HepG2 (cell line): ENCODE data around the gene MAP2K6. TPM values are rescaled to one million over a fixed set of nuclear protein-coding genes. Genes with fewer than 3 reads are reported as not detected.

Experiments used
- ATAC-seq: fragments of 200-7000 bp; cut with Tn5 transposase; 3 replicates; pipeline ENCODE4 v1.9.1; 2020; ENCODE audit warnings: mild to moderate bottlenecking, moderate library complexity
- BruUV-seq: library from RNA; stranded (reverse); fragments of 400-500 nt; replicated peaks from 2 replicates; lab custom pipeline; 2021; lab: Mats Ljungman, UMichigan
- CTCF ChIA-PET: fragments of 300-600 bp; formaldehyde crosslinking; extraction: SDS; loops from one replicate; lab custom pipeline; 2021; ENCODE audit warnings: low total read pairs, inconsistent platforms, low intra/inter-chr PET ratio; lab: Yijun Ruan, JAX
- POLR2A ChIA-PET: fragments of 350-600 bp; sonication (Branson Sonifier 250); formaldehyde crosslinking; loops from one replicate; lab custom pipeline; 2020; ENCODE audit warnings: antibody characterized with exemption, inconsistent platforms; lab: Yijun Ruan, JAX
- DNase-seq: peaks from one replicate; pipeline ENCODE4 v3.0.0-alpha.2; 2015; ENCODE audit warnings: low spot score
- FAIRE-seq: peaks from 3 replicates; lab custom pipeline; 2011; peaks lifted over from hg19 to GRCh38; lab: Jason Lieb, UNC
- H2AFZ ChIP-seq: one replicate; pipeline ENCODE4 v1.6.1; 2011; ENCODE audit warnings: low read length, inconsistent platforms
- H3K27ac ChIP-seq: fragments of 300-600 bp; 3 replicates; pipeline ENCODE4 v1.8.0; 2011; ENCODE audit warnings: mixed run types, mild to moderate bottlenecking, mixed read lengths, low read length, inconsistent platforms; ENCODE audit not compliant: insufficient read depth; ENCODE audit errors: extremely low read length
- H3K27me3 ChIP-seq, 2 experiments: fragments of 200-600 bp in 1 of 2; 2 replicates in 1 of 2; 3 replicates in 1 of 2; pipeline versions ENCODE4 v1.6.0 to v1.8.0; 2011; ENCODE audit warnings: low read length in 2 of 2, mild to moderate bottlenecking in 2 of 2, moderate library complexity in 2 of 2, inconsistent platforms in 1 of 2; ENCODE audit not compliant: insufficient read depth in 2 of 2, control insufficient read depth in 1 of 2
- H3K36me3 ChIP-seq, 2 experiments: fragments of 200-600 bp in 1 of 2; replicated peaks in 1 of 2; 2 replicates in 1 of 2; 3 replicates in 1 of 2; pipeline versions ENCODE4 v1.5.1 to v1.8.0; 2011; ENCODE audit warnings: low read length in 2 of 2, inconsistent platforms in 1 of 2; ENCODE audit not compliant: insufficient read depth in 2 of 2, control insufficient read depth in 1 of 2
- H3K4me1 ChIP-seq: 2 replicates; pipeline ENCODE4 v1.5.1; 2012; ENCODE audit warnings: low read length, inconsistent platforms; ENCODE audit not compliant: insufficient read depth
- H3K4me2 ChIP-seq: 2 replicates; pipeline ENCODE4 v1.6.0; 2011; ENCODE audit warnings: low read depth, low read length, inconsistent platforms
- H3K4me3 ChIP-seq, 3 experiments: fragments of 200-600 bp in 1 of 3; sonication (generic), shearing (Covaris generic) in 1 of 3; replicated peaks in 1 of 3; 2 replicates each; pipeline ENCODE4 v1.5.1; 2011 to 2016; ENCODE audit warnings: low read length in 3 of 3, inconsistent platforms in 2 of 3, low read depth in 2 of 3, mild to moderate bottlenecking in 2 of 3, control low read depth in 1 of 3, mixed read lengths in 1 of 3; ENCODE audit not compliant: insufficient read depth in 1 of 3
- H3K79me2 ChIP-seq: one replicate; pipeline ENCODE4 v1.6.1; 2011; ENCODE audit warnings: low read length, inconsistent platforms; ENCODE audit not compliant: insufficient read depth
- H3K9ac ChIP-seq: 2 replicates; pipeline ENCODE4 v1.6.0; 2011; ENCODE audit warnings: mild to moderate bottlenecking, low read depth, low read length, inconsistent platforms; ENCODE audit not compliant: insufficient read depth
- H3K9me3 ChIP-seq: 2 replicates; pipeline ENCODE4 v1.5.1; 2012; ENCODE audit warnings: mild to moderate bottlenecking, low read length
- H4K20me1 ChIP-seq: 2 replicates; pipeline ENCODE4 v1.6.0; 2011; ENCODE audit warnings: inconsistent platforms, mild to moderate bottlenecking, low read length, moderate library complexity; ENCODE audit not compliant: insufficient read depth
- AHR ChIP-seq: IDR thresholded peaks from 2 replicates; pipeline ENCODE4 v1.6.1; 2018; ENCODE audit warnings: missing genetic modification reagents, missing compliant biosample characterization
- MAFG ChIP-seq: sonication (generic); formaldehyde crosslinking; IDR thresholded peaks from 2 replicates; pipeline ENCODE4 v1.5.1; 2020; ENCODE audit warnings: mild to moderate bottlenecking, missing genetic modification reagents
- SP4 ChIP-seq: sonication (generic); formaldehyde crosslinking; IDR thresholded peaks from 2 replicates; pipeline ENCODE4 v1.8.1; 2023; ENCODE audit warnings: mild to moderate bottlenecking, missing genetic modification reagents
- TBX2 ChIP-seq: sonication (generic); formaldehyde crosslinking; IDR thresholded peaks from 2 replicates; pipeline ENCODE4 v1.5.0; 2020; ENCODE audit warnings: missing genetic modification reagents, mild to moderate bottlenecking, borderline replicate concordance
- ZNF317 ChIP-seq: sonication (generic); formaldehyde crosslinking; IDR thresholded peaks from 2 replicates; pipeline ENCODE4 v1.5.0; 2020; ENCODE audit warnings: mild to moderate bottlenecking, missing genetic modification reagents
- ZNF543 ChIP-seq: sonication (generic); formaldehyde crosslinking; IDR thresholded peaks from 2 replicates; pipeline ENCODE4 v1.4.0; 2020; ENCODE audit warnings: mild to moderate bottlenecking, missing genetic modification reagents
- ZNF687 ChIP-seq: sonication (generic); formaldehyde crosslinking; IDR thresholded peaks from 2 replicates; pipeline ENCODE4 v1.5.1; 2020; ENCODE audit warnings: mild to moderate bottlenecking, missing genetic modification reagents, moderate library complexity
- WGBS: methylation state at CpG from one replicate; pipeline ENCODE4 v1.1.6; 2017; ENCODE audit warnings: low lambda C conversion rate; 5-methylcytosine and 5-hydroxymethylcytosine counted together
- in situ Hi-C: cut with HindIII; loops from 2 replicates; pipeline ENCODE4 v1.10.0; 2017; ENCODE audit warnings: low pct_unique_long_range_greater_than_20kb; ENCODE audit not compliant: extremely low pct_ligation_motif_present
- intact Hi-C: fragments of 100-400 bp; cut with micrococcal nuclease; formaldehyde crosslinking; loops from one replicate; pipeline ENCODE4 v1.10.0; 2022; ENCODE audit not compliant: unreplicated experiment
- polyA plus RNA-seq, 8 experiments: library from polyadenylated mRNA; depleted of rRNA in 3 of 8; stranded (reverse) in 7 of 8; unstranded in 1 of 8; fragments of >200 nt; fragmentation: Illumina TruSeq in 4 of 8; extraction: Trizol in 4 of 8; gene quantifications; 2 replicates each; pipeline versions ENCODE4 v1.2.1 to v1.2.3, GENCODE V29; 2011 to 2016; ENCODE audit warnings: low read depth in 4 of 8, missing spikeins in 1 of 8, mixed read lengths in 1 of 8; ENCODE audit not compliant: insufficient read depth in 1 of 8
- total RNA-seq, 5 experiments: library from RNA; depleted of rRNA; stranded (reverse); fragments of >200 nt; fragmentation: Illumina TruSeq; extraction: Trizol; gene quantifications; 2 replicates each; pipeline ENCODE4 v1.2.3, GENCODE V29; 2016; ENCODE audit warnings: low read depth in 1 of 5
- TF ChIP-seq, protein P1 (sequence below): sonication (generic); formaldehyde crosslinking; IDR thresholded peaks from 2 replicates; pipeline ENCODE4 v1.8.0; 2022; ENCODE audit warnings: missing genetic modification reagents, mild to moderate bottlenecking, moderate library complexity, borderline replicate concordance
- TF ChIP-seq, protein P2 (sequence below): sonication (generic); formaldehyde crosslinking; IDR thresholded peaks from 2 replicates; pipeline ENCODE4 v1.8.0; 2022; ENCODE audit warnings: mild to moderate bottlenecking, missing genetic modification reagents, moderate library complexity

Gene MAP2K6
- total and polyA plus RNA-seq, 2 of the 13 experiments (the other 11 are each of a cell fraction or from before 2014, with no cell fraction given), result 5.1 to 33.6 TPM

DNA sequence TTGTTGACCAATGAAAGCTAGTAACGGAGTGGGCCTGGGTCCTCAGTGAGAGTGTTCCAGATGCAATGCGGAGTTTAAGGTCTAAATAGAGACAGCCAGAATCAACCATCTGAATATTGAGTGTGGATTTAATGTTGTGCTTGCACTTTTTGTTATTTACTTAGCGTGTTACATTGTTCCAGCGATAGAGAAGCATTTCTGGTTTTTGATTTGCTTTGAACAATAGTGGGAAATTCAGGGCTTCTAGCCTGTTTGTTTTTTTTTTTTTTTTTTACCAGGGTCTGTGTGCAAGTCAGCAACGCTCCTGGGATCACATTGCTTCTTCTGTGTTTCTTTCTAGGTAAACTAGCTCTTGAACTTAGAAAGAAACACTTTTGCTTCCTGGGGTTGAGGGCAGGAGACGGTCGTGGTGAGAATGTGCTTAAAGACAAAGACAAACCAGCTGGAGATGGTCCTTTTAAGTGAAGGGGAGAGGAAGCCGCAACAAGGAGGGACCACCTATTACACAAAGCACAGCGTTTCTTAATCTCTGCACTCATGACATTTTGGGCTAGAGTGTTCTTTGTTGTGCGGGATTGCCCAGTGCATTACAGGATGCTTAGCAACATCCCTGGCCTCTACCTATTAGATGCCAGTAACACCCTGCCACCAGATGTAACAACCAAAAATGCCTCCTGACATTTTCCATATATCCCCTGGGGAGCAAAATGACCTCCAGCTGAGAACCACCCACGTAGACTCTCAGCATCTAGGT, 119.2 kb downstream of the MAP2K6 start:
- Histone ChIP-seq H3K4me1 (no peaks in the 10 kb centered on the region), H3K9me3 (no peaks in the 10 kb centered on the region), H3K27me3 (no peaks in the 10 kb centered on the region), H2AFZ (no peak overlapping the region), H3K79me2 (no peaks in the 10 kb centered on the region), H3K4me3 (no peak overlapping the region), H3K9ac (no peak overlapping the region), H3K27ac (no peak overlapping the region), H4K20me1 (no peaks in the 10 kb centered on the region), H3K36me3 (peaks cover 0 to 2% of the 10 kb centered on the region in 2 experiments; a peak in 1 of 5 replicates), H3K4me2 (no peak overlapping the region)
- in situ Hi-C loops, result no loop called here
- POLR2A ChIA-PET, result no interaction called here
- FAIRE-seq, result no peak
- no peak for ATAC-seq
- no peak for DNase-seq
- WGBS, result 94% methylated on average over 11 of the region's 11 CpGs
- CTCF ChIA-PET, result no interaction called here
- no TSS peak for BruUV-seq
- intact Hi-C loops, result no loop called here
- TF ChIP-seq MAFG (CRISPR knock-in tag) (no peak), ZNF687 (CRISPR knock-in tag) (no peak), AHR (CRISPR knock-in tag) (no peak), TBX2 (no peak), ZNF543 (no peak), ZNF317 (CRISPR knock-in tag) (no peak), SP4 (no peak)
- TF ChIP-seq, protein P1, sequence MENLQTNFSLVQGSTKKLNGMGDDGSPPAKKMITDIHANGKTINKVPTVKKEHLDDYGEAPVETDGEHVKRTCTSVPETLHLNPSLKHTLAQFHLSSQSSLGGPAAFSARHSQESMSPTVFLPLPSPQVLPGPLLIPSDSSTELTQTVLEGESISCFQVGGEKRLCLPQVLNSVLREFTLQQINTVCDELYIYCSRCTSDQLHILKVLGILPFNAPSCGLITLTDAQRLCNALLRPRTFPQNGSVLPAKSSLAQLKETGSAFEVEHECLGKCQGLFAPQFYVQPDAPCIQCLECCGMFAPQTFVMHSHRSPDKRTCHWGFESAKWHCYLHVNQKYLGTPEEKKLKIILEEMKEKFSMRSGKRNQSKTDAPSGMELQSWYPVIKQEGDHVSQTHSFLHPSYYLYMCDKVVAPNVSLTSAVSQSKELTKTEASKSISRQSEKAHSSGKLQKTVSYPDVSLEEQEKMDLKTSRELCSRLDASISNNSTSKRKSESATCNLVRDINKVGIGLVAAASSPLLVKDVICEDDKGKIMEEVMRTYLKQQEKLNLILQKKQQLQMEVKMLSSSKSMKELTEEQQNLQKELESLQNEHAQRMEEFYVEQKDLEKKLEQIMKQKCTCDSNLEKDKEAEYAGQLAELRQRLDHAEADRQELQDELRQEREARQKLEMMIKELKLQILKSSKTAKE (CRISPR knock-in tag), result no peak
- TF ChIP-seq, protein P2, sequence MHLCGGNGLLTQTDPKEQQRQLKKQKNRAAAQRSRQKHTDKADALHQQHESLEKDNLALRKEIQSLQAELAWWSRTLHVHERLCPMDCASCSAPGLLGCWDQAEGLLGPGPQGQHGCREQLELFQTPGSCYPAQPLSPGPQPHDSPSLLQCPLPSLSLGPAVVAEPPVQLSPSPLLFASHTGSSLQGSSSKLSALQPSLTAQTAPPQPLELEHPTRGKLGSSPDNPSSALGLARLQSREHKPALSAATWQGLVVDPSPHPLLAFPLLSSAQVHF (CRISPR knock-in tag), result no peak
